GM18858 (cell line): ENCODE data around the gene ZNF691.
"Not testable (repeated sequence)": the region's sequence is repeated elsewhere in the genome, so short reads cannot be mapped to it uniquely, and the experiment has no call there.

Experiments used
- ATAC-seq: cut with Tn5 transposase; IDR thresholded peaks from one replicate; pipeline ENCODE4 v1.9.1; 2021; ENCODE audit not compliant: unreplicated experiment

ZNF691 gene

GRCh38 chr1:42853116-42853884, 6.9 kb downstream of the ZNF691 start:
- no peak for ATAC-seq

GRCh38 chr1:42856554-42856953, 10.1 kb downstream of the ZNF691 start:
- not testable (repeated sequence) for ATAC-seq

- ATAC-seq, result not testable (repeated sequence)
These were observed 13.0 kb downstream of the ZNF691 start for GRCh38 chr1:42859366-42859765.

GRCh38 chr1:42860339-42861013, 14.1 kb downstream of the ZNF691 start:
- no peak for ATAC-seq

- no peak for ATAC-seq
These were observed 14.6 kb downstream of the ZNF691 start for GRCh38 chr1:42861014-42861399.

GRCh38 chr1:42866549-42866948, 20.1 kb downstream of the ZNF691 start:
- no peak for ATAC-seq

- ATAC-seq, result not testable (repeated sequence)
These were observed 22.1 kb downstream of the ZNF691 start for GRCh38 chr1:42868466-42868865.

GRCh38 chr1:42869254-42869653, 22.8 kb downstream of the ZNF691 start:
- not testable (repeated sequence) for ATAC-seq

- not testable (repeated sequence) for ATAC-seq
These were observed 23.3 kb downstream of the ZNF691 start for GRCh38 chr1:42869751-42870150.

- ATAC-seq, result not testable (repeated sequence)
These were observed 26.7 kb downstream of the ZNF691 start for GRCh38 chr1:42873108-42873507.

GRCh38 chr1:42873670-42874069, 27.3 kb downstream of the ZNF691 start:
- ATAC-seq, result no peak

- no peak for ATAC-seq
These were observed 29.6 kb downstream of the ZNF691 start for GRCh38 chr1:42876009-42876408.

- no peak for ATAC-seq
These were observed 31.0 kb downstream of the ZNF691 start for GRCh38 chr1:42877380-42877779.

GRCh38 chr1:42880384-42880783, 34.0 kb downstream of the ZNF691 start:
- ATAC-seq, result no peak

GRCh38 chr1:42886046-42886739, 39.8 kb downstream of the ZNF691 start:
- no peak for ATAC-seq

- no peak for ATAC-seq
These were observed 40.4 kb downstream of the ZNF691 start for GRCh38 chr1:42886800-42887199.

- ATAC-seq, result no peak
These were observed 41.0 kb downstream of the ZNF691 start for GRCh38 chr1:42887366-42887765.

GRCh38 chr1:42888013-42888633, 41.7 kb downstream of the ZNF691 start:
- no peak for ATAC-seq

GRCh38 chr1:42889264-42889663, 42.9 kb downstream of the ZNF691 start:
- ATAC-seq, result no peak

- no peak for ATAC-seq
These were observed 45.2 kb downstream of the ZNF691 start for GRCh38 chr1:42891465-42892138.

GRCh38 chr1:42899960-42900359, 53.5 kb downstream of the ZNF691 start:
- not testable (repeated sequence) for ATAC-seq
